HCT116 (cell line): ENCODE data around the gene VMO1.

ENCODE experiments used
- CEBPB ChIP-seq: IDR thresholded peaks from 2 replicates; pipeline ENCODE4 v1.6.1; 2012; ENCODE audit warnings: low read depth
- EGR1 ChIP-seq: IDR thresholded peaks from 2 replicates; pipeline ENCODE4 v1.6.1; 2012; ENCODE audit warnings: low read depth
- ELF1 ChIP-seq: IDR thresholded peaks from 2 replicates; pipeline ENCODE4 v1.6.1; 2012; ENCODE audit warnings: low read depth, borderline replicate concordance
- EZH2 ChIP-seq: fragments of 200-600 bp; sonication (generic); IDR thresholded peaks from 2 replicates; pipeline ENCODE4 v1.6.1; 2017; ENCODE audit warnings: antibody characterized with exemption, mixed run types
- POLR2A ChIP-seq: IDR thresholded peaks from 2 replicates; pipeline ENCODE4 v1.7.0; 2011; ENCODE audit warnings: borderline replicate concordance; ENCODE audit not compliant: insufficient read depth, insufficient read length; ENCODE audit errors: extremely low read depth
- YY1 ChIP-seq: IDR thresholded peaks from 2 replicates; pipeline ENCODE4 v1.6.1; 2011; ENCODE audit warnings: low read length, low read depth, moderate library complexity, mild to moderate bottlenecking; ENCODE audit not compliant: insufficient replicate concordance; ENCODE audit errors: extremely low read depth
- ZFX ChIP-seq: fragments of 450-650 bp; IDR thresholded peaks from 2 replicates; pipeline ENCODE4 v1.6.1; 2017
- TF ChIP-seq, protein P1 (sequence below), 3 experiments: fragments of 200-600 bp in 1 of 3; sonication (generic) in 1 of 3; IDR thresholded peaks in 2 of 3; conservative IDR thresholded peaks in 1 of 3; 2 replicates each; pipeline ENCODE4 v1.5.1; 2012 to 2017; ENCODE audit warnings: low read depth in 2 of 3, low read length in 2 of 3, antibody characterized with exemption in 1 of 3, borderline replicate concordance in 1 of 3, control low read depth in 1 of 3, mild to moderate bottlenecking in 1 of 3, mixed read lengths in 1 of 3, mixed run types in 1 of 3, moderate library complexity in 1 of 3; ENCODE audit not compliant: insufficient read depth in 1 of 3
- TF ChIP-seq, protein P2 (sequence below): IDR thresholded peaks from 2 replicates; pipeline ENCODE4 v1.6.1; 2012
- TF ChIP-seq, protein P3 (sequence below): IDR thresholded peaks from 2 replicates; pipeline ENCODE4 v1.6.1; 2012

DNA sequence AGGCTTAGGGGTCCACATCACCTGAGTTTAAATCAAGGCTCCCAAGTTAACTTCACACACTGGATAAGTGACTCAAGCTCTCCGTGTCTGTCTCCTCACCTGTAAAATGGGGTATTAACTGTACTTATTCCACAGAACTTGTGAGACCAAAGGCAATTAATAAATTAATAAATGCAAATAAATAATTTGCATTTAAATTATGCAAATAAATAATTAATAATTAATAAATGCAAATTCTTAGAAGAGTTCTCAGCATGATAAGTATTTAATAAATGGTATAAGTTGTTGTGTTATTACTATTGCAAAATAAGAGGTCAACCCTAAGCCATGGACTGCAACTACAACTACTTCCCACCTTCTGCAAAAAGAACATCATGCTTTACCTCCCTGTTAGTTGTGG lies 32.8 kb downstream of the VMO1 start:
- no peak for TF ChIP-seq CEBPB
- TF ChIP-seq EGR1 = no peak
- TF ChIP-seq POLR2A = no peak
- TF ChIP-seq, protein P1, sequence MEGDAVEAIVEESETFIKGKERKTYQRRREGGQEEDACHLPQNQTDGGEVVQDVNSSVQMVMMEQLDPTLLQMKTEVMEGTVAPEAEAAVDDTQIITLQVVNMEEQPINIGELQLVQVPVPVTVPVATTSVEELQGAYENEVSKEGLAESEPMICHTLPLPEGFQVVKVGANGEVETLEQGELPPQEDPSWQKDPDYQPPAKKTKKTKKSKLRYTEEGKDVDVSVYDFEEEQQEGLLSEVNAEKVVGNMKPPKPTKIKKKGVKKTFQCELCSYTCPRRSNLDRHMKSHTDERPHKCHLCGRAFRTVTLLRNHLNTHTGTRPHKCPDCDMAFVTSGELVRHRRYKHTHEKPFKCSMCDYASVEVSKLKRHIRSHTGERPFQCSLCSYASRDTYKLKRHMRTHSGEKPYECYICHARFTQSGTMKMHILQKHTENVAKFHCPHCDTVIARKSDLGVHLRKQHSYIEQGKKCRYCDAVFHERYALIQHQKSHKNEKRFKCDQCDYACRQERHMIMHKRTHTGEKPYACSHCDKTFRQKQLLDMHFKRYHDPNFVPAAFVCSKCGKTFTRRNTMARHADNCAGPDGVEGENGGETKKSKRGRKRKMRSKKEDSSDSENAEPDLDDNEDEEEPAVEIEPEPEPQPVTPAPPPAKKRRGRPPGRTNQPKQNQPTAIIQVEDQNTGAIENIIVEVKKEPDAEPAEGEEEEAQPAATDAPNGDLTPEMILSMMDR (IDR thresholded peaks at IDR 0.05 in 2 of 3, conservative IDR thresholded peaks at IDR 0.05 in 1 of 3; ENCODE audit: borderline replicate concordance in 1 of 3, insufficient read depth in 1 of 3, low read depth in 2 of 3, low read length in 2 of 3) = no peak
- TF ChIP-seq, protein P2, sequence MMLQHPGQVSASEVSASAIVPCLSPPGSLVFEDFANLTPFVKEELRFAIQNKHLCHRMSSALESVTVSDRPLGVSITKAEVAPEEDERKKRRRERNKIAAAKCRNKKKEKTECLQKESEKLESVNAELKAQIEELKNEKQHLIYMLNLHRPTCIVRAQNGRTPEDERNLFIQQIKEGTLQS = no peak
- TF ChIP-seq, protein P3, sequence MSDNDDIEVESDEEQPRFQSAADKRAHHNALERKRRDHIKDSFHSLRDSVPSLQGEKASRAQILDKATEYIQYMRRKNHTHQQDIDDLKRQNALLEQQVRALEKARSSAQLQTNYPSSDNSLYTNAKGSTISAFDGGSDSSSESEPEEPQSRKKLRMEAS = no peak
- TF ChIP-seq EZH2 = no peak
- no peak for TF ChIP-seq ZFX
- TF ChIP-seq ELF1 = no peak
- no peak for TF ChIP-seq YY1
